Pulmonary artery endothelial cell (primary cell): Measurements from ENCODE around the gene RBMS3. TPM values are rescaled to one million over a fixed set of nuclear protein-coding genes. Genes with fewer than 3 reads are reported as not detected.
"Not testable (repeated sequence)": the region's sequence is repeated elsewhere in the genome, so short reads cannot be mapped to it uniquely, and the experiment has no call there.

Experiments
- DNase-seq: peaks from one replicate; pipeline ENCODE4 v3.0.0-alpha.2; 2011; ENCODE audit warnings: low read depth, low spot score
- total RNA-seq: library from RNA; depleted of rRNA; stranded (reverse); fragments of >200 nt; gene quantifications from 2 replicates; pipeline ENCODE4 v1.2.3, GENCODE V29; 2014

RBMS3 gene
- total RNA-seq, 1 donor from 2014 or later: 56.3 TPM

GRCh38 chr3:29668728-29669127, 387.9 kb downstream of the RBMS3 start:
- DNase-seq: no peak

- DNase-seq: not testable (repeated sequence)
Measured at GRCh38 chr3:29670476-29670875, 389.6 kb downstream of the RBMS3 start.

- no peak for DNase-seq
Measured at GRCh38 chr3:29677421-29677820, 396.6 kb downstream of the RBMS3 start.

- no peak for DNase-seq
Measured at GRCh38 chr3:29679944-29680343, 399.1 kb downstream of the RBMS3 start.

- DNase-seq: peak; percentile 61
Measured at GRCh38 chr3:29683018-29683993, 402.4 kb downstream of the RBMS3 start.

DNA sequence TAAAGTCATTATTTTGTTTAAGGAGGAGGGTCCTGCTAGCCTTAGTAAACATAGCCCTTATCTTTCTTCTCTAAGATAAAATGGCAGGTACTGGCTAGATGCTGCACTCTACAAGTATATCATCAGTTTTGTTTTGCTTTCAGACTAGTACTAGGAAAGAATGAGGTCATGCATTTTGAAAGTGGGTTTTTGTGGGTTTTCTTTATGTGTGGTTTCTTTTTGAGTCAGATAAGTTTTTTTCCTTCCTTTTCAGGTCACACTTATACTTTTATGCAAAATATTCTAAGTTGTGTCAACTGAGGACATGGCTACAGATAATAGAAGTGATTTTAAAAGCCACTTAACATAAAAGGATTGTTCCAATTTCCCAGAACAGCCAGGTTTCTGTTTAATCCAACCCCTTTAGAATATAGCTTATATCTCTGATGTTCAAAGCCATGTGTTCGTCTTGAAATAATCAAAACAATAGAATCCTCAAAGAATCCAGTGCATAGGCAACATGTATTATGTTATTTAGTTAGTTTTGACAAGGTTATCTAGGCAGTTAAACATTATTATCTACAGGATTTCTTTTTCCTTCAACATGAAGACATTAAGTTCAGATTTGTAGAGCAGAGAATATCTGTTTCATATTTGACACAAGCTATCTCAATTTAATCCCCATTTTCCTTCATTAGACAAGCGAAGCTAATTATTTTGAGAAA, 406.2 kb downstream of the RBMS3 start:
- no peak for DNase-seq

DNA sequence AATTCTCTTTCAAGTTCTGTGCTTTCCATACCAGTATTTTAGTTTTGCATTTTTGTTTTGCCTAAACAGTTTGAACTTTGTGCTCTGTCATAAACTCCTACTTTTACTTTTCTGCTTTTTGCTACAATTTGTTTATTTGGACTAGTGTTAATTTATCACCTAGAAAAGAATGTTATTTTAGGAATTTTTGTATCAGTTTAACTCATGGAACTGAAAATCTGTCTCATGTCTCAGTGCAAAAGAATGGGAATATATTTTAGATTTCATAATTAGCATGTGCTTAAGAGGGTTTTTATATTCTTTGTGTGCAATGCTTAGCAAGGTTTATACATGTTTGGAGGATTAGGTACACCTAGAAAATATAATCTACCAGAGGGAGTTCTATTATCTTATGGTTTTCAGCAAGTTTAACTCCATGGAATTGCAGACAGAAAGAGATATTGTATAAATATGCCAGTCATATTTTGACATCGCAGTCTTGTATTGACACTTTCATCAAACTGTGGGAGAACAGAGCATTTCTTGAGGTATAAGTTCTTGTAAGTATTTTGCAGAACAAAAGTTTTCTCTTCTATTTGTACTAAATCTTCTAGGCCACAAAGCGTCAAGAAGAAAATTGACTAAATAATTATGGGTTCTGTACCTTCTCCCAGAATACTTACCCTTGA, 409.9 kb downstream of the RBMS3 start:
- DNase-seq: no peak

DNA sequence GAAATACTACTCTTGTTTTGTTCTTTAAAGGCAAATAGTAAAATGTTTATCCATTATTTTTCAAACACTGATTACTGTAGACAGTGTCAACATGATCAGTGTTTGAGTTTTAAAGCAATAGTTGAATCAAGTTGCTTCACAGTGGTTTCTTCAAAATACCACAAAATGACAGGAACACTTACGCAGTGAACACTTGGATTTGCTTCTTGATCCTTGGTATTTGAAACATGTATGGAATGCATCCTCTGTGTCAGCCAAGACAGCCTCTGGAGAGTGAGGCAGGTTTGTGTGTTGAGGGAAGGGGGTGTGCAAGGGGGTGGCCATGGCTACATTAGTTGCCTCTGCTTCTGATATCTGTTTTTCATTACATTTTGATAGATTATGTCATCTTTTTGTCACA, 413.0 kb downstream of the RBMS3 start:
- peak; percentile 89 for DNase-seq

DNA sequence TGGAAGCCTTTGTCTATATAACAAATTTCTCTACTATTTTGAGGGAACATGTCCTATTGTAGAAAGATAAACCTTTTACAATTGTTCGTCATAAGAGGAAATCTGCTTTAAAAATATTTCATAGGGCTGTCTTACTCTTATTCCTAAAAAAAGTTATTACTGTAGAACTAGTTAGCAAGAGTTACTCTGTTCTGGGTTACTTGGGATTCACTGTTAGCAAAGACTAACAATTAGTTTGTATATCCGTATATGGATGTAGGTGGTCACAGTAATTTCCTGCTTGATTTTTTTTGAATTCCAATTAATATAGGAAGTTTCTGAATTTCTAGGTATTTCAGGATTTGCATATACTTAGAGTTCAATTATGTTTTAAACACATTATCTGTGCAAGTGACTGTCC, 413.5 kb downstream of the RBMS3 start:
- DNase-seq: no peak

- DNase-seq: peak; percentile 91
Measured at GRCh38 chr3:29694783-29695182, 413.9 kb downstream of the RBMS3 start.

DNA sequence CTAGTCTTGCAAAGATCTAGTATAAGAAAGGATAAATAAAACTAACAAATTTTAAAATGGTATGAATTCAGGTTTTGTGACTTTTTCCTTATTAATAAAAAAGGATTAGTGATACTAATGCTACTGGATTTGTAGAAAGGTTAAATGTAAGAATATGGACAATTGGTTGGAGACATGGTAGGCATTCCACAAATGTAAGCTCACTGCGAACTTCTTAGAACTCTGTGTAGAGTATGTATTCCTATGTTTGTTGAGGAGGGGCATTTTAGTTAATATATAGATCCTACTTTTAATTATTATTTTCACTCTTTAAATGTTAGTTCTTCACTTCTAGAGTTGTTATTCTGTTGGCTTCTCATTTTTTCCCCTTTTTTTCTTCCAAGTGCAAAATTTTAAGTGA, 414.3 kb downstream of the RBMS3 start:
- no peak for DNase-seq

GRCh38 chr3:29695643-29696198, 414.9 kb downstream of the RBMS3 start:
- peak; percentile 52 for DNase-seq

- no peak for DNase-seq
Measured at GRCh38 chr3:29696311-29696710, 415.4 kb downstream of the RBMS3 start.

GRCh38 chr3:29697989-29698388, 417.1 kb downstream of the RBMS3 start:
- no peak for DNase-seq

GRCh38 chr3:29700256-29700655, 419.4 kb downstream of the RBMS3 start:
- no peak for DNase-seq

DNA sequence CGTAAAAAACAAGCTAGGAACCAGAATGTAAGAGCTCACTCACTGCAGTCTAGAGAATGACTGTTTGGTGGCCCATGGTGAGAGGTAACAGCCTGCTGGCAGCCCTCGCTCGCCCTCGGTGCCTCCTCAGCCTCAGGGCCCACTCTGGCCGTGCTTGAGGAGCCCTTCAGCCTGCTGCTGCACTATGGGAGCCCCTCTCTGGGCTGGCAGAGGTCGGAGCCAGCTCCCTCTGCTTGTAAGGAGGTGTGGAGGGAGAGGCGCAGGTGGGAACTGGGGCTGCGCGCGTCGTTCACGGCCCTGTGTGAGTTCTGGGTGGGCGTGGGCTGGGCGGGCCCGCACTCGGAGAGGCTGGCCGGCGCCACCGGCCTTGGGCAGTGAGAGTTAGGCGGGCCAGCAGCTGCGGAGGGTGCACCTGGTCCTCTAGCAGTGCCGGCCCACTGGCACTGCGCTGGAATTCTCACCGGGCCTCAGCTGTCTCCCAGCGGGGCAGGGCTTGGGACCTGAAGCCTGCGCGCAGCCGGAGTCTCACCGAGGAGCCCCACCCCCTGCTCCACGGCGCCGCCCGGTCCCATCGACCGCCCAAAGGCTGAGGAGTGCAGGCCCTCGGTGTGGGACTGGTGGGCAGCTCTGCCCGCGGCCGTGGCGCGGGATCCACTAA, 420.6 kb downstream of the RBMS3 start:
- DNase-seq: no peak

GRCh38 chr3:29705906-29706844, 425.3 kb downstream of the RBMS3 start:
- no peak for DNase-seq

DNA sequence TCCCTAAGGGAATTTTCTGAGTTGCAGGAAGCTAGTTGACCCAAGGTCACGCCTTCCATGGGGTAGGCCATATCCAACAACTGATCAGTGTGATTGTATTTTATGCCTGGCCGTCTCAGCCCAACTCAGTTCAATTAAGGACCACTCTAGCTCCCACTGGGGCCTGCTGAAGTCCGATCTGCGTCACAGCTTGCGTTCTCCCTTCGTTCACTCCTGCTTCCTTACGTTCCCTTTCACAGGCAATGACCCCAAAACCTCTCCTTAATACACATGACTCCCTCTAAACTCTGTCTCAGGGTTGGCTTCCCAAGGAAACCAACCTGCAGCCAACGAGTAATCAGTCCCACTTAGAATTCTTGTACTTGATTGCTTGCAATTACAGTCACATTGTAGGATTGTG, 428.0 kb downstream of the RBMS3 start:
- no peak for DNase-seq

DNA sequence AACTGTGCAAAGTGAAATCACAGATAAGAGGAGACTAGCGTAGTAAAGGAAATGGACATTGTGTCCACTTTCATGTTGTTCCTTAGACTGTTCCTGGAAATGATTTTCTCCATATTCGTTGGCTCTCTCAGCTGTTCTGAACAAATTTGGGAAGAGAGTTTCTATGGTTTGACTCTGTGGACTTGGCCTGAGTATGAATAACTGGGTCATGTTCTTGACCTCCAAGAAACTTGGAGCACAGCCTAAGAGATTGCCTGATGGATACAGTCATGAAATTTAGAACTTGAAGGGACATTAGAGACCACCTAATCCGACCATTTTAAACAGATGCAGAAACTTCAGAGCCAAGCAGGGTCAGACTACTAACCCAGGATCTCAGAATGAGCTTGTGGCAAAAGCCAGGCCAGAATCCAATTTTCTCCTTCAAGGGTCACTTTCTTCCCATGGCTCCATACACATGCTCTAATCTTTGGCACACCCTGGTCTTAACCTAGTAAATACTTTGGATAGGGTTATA, 430.4 kb downstream of the RBMS3 start:
- no peak for DNase-seq

DNA sequence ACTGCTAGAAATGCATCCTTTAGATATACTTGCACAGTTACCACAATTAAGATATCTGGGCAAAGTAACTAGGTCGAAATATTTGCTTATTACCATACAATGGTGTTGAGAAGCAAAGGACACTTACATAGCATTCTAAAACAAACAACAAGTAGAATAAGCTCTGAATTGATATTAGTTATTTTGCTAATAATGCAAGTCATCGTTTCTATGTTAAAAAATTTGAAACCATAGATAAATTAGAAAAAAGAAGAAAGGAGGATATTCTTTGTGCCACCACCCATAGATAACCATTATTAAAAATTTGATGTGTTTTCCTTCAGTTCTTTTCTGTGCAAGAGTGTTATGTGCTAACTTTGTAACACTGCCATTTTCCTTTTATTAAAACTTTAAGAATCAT, 435.3 kb downstream of the RBMS3 start:
- no peak for DNase-seq
